H9 (cell line): ENCODE measurements around the gene IFI35. TPM values are rescaled to one million over a fixed set of nuclear protein-coding genes. Genes with fewer than 3 reads are reported as not detected.

Source experiments
- DNase-seq: peaks from one replicate; pipeline ENCODE4 v3.0.0-alpha.2; 2017
- H2AFZ ChIP-seq: one replicate; pipeline ENCODE4 v1.6.1; 2013; ENCODE audit warnings: mild to moderate bottlenecking, low read length, control low read depth, moderate library complexity
- H2AK5ac ChIP-seq: 2 replicates; pipeline ENCODE4 v1.6.1; 2013; ENCODE audit warnings: low read length, control low read depth, mixed read lengths; ENCODE audit not compliant: insufficient read length
- H2BK120ac ChIP-seq: one replicate; pipeline ENCODE4 v1.6.1; 2013; ENCODE audit warnings: low read depth, mild to moderate bottlenecking, low read length, control low read depth, inconsistent platforms; ENCODE audit not compliant: poor library complexity, severe bottlenecking
- H2BK12ac ChIP-seq: 2 replicates; pipeline ENCODE4 v1.6.1; 2013; ENCODE audit warnings: low read length, control low read depth, mixed read lengths, low read depth; ENCODE audit not compliant: insufficient read length
- H2BK15ac ChIP-seq: 2 replicates; pipeline ENCODE4 v1.6.1; 2013; ENCODE audit warnings: low read depth, low read length, control low read depth
- H2BK20ac ChIP-seq: one replicate; pipeline ENCODE4 v1.6.1; 2013; ENCODE audit warnings: low read depth, mild to moderate bottlenecking, low read length, control low read depth, inconsistent platforms; ENCODE audit not compliant: poor library complexity, severe bottlenecking
- H2BK5ac ChIP-seq: 2 replicates; pipeline ENCODE4 v1.6.1; 2013; ENCODE audit warnings: low read length, control low read depth, mixed read lengths; ENCODE audit not compliant: insufficient read length
- H3K14ac ChIP-seq: 2 replicates; pipeline ENCODE4 v1.6.1; 2013; ENCODE audit warnings: low read length, control low read depth; ENCODE audit not compliant: insufficient read depth
- H3K18ac ChIP-seq: 2 replicates; pipeline ENCODE4 v1.6.1; 2013; ENCODE audit warnings: low read depth, mild to moderate bottlenecking, mixed read lengths, low read length, control low read depth; ENCODE audit not compliant: insufficient read length
- H3K23ac ChIP-seq: 2 replicates; pipeline ENCODE4 v1.6.1; 2013; ENCODE audit warnings: low read length, control low read depth, mixed read lengths, low read depth; ENCODE audit not compliant: insufficient read length
- H3K23me2 ChIP-seq: 2 replicates; pipeline ENCODE4 v1.6.1; 2013; ENCODE audit warnings: low read depth, mild to moderate bottlenecking, mixed read lengths, low read length, control low read depth; ENCODE audit not compliant: insufficient read length, poor library complexity, severe bottlenecking
- H3K27ac ChIP-seq: 2 replicates; pipeline ENCODE4 v1.5.1; 2013; ENCODE audit warnings: low read length, control low read depth, mixed read lengths, low read depth; ENCODE audit not compliant: insufficient read length
- H3K27me3 ChIP-seq: 2 replicates; pipeline ENCODE4 v1.6.1; 2013; ENCODE audit warnings: low read length, control low read depth, inconsistent platforms; ENCODE audit not compliant: insufficient read depth
- H3K4ac ChIP-seq: 2 replicates; pipeline ENCODE4 v1.6.1; 2013; ENCODE audit warnings: low read depth, mild to moderate bottlenecking, control low read depth, inconsistent platforms, low read length, moderate library complexity
- H3K4me1 ChIP-seq: 2 replicates; pipeline ENCODE4 v1.6.1; 2013; ENCODE audit warnings: low read length, control low read depth, inconsistent platforms; ENCODE audit not compliant: insufficient read depth
- H3K4me2 ChIP-seq: 2 replicates; pipeline ENCODE4 v1.6.1; 2013; ENCODE audit warnings: low read length, control low read depth, mixed read lengths; ENCODE audit not compliant: insufficient read length, insufficient read depth
- H3K56ac ChIP-seq: 2 replicates; pipeline ENCODE4 v1.6.1; 2013; ENCODE audit warnings: low read depth, mild to moderate bottlenecking, mixed read lengths, low read length, control low read depth; ENCODE audit not compliant: insufficient read length
- H3K79me1 ChIP-seq: 2 replicates; pipeline ENCODE4 v1.6.1; 2013; ENCODE audit warnings: low read depth, mild to moderate bottlenecking, moderate library complexity, low read length, control low read depth, inconsistent platforms; ENCODE audit not compliant: insufficient read depth, poor library complexity, severe bottlenecking
- H3K79me2 ChIP-seq: 2 replicates; pipeline ENCODE4 v1.6.1; 2013; ENCODE audit warnings: low read length, control low read depth, inconsistent platforms; ENCODE audit not compliant: insufficient read depth
- H3K9ac ChIP-seq: 2 replicates; pipeline ENCODE4 v1.6.1; 2013; ENCODE audit warnings: low read length, control low read depth, mixed read lengths; ENCODE audit not compliant: insufficient read length; ENCODE audit errors: extremely low read depth
- H3K9me3 ChIP-seq: one replicate; pipeline ENCODE4 v1.6.1; 2013; ENCODE audit warnings: low read depth, low read length, inconsistent platforms; ENCODE audit not compliant: control insufficient read depth
- H3T11ph ChIP-seq: one replicate; pipeline ENCODE4 v1.6.1; 2013; ENCODE audit warnings: mild to moderate bottlenecking, low read length, control low read depth, inconsistent platforms
- H4K20me1 ChIP-seq: one replicate; pipeline ENCODE4 v1.6.1; 2013; ENCODE audit not compliant: control insufficient read depth, insufficient read length, insufficient read depth
- H4K5ac ChIP-seq: 2 replicates; pipeline ENCODE4 v1.6.1; 2013; ENCODE audit warnings: low read depth, mild to moderate bottlenecking, mixed read lengths, low read length, control low read depth; ENCODE audit not compliant: insufficient read length
- H4K8ac ChIP-seq: replicated peaks from 2 replicates; pipeline ENCODE4 v1.6.1; 2013; ENCODE audit warnings: low read length, control low read depth, mixed read lengths, low read depth; ENCODE audit not compliant: insufficient read length
- H4K91ac ChIP-seq: 2 replicates; pipeline ENCODE4 v1.6.1; 2013; ENCODE audit warnings: low read depth, mild to moderate bottlenecking, moderate library complexity, mixed read lengths, low read length, control low read depth; ENCODE audit not compliant: insufficient read length
- H3K27ac Mint-ChIP-seq, 3 experiments: 2 replicates in 2 of 3; 3 replicates in 1 of 3; pipeline ENCODE4 v1.8.0; 2020 to 2021; ENCODE audit warnings: mixed read lengths in 3 of 3, mild to moderate bottlenecking in 1 of 3, moderate library complexity in 1 of 3
- H3K27me3 Mint-ChIP-seq: 2 replicates; pipeline ENCODE4 v1.8.0; 2021; ENCODE audit warnings: low read depth, mild to moderate bottlenecking, moderate library complexity, mixed read lengths
- H3K36me3 Mint-ChIP-seq, 3 experiments: 2 replicates in 2 of 3; 3 replicates in 1 of 3; pipeline ENCODE4 v1.8.0; 2020 to 2021; ENCODE audit warnings: low read depth in 3 of 3, mixed read lengths in 3 of 3; ENCODE audit not compliant: insufficient read depth in 1 of 3
- H3K4me1 Mint-ChIP-seq, 2 experiments: 2 replicates each; pipeline ENCODE4 v1.8.0; 2020; ENCODE audit warnings: mixed read lengths in 2 of 2
- H3K4me3 Mint-ChIP-seq, 2 experiments: 2 replicates in 1 of 2; 3 replicates in 1 of 2; pipeline ENCODE4 v1.8.0; 2020 to 2021; ENCODE audit warnings: mild to moderate bottlenecking in 2 of 2, mixed read lengths in 2 of 2, moderate library complexity in 1 of 2
- H3K9me3 Mint-ChIP-seq, 2 experiments: 2 replicates in 1 of 2; 3 replicates in 1 of 2; pipeline ENCODE4 v1.8.0; 2020; ENCODE audit warnings: mild to moderate bottlenecking in 2 of 2, mixed read lengths in 2 of 2, moderate library complexity in 1 of 2
- CTCF ChIP-seq: fragments of 200-600 bp; sonication (generic); conservative IDR thresholded peaks from 3 replicates; pipeline ENCODE4 v1.8.0; 2021; ENCODE audit warnings: antibody characterized with exemption, mild to moderate bottlenecking
- WGBS: extraction: QIAGEN DNeasy Blood & Tissue Kit; methylation state at CpG from one replicate; pipeline ENCODE4 v1.1.7; 2013; ENCODE audit warnings: missing lambda C conversion rate, low lambda C conversion rate, mixed read lengths; ENCODE audit not compliant: insufficient read length; ENCODE audit errors: extremely low coverage; 5-methylcytosine and 5-hydroxymethylcytosine counted together
- total RNA-seq: library from RNA; stranded (reverse); gene quantifications from 2 replicates; pipeline ENCODE4 v1.2.1, GENCODE V29; 2021

Gene IFI35
- total RNA-seq, 1 experiment from 2014 or later: 4.2 TPM

GRCh38 chr17:43030137-43030767 lies 23.7 kb downstream of the IFI35 start:
- no peak for TF ChIP-seq CTCF
- Histone ChIP-seq H3K79me1 (no peaks in the 10 kb centered on the region), H2BK15ac (no peak overlapping the region), H4K5ac (no peak overlapping the region), H2BK120ac (no peak overlapping the region), H3K23me2 (peaks cover 7% of the 10 kb centered on the region), H3K4ac (no peak overlapping the region), H2AFZ (no peak overlapping the region), H4K91ac (no peak overlapping the region), H3K14ac (no peak overlapping the region), H3K4me1 (peaks cover 20% of the 10 kb centered on the region), H3K27ac (no peak overlapping the region), H2AK5ac (no peak overlapping the region), H4K20me1 (no peaks in the 10 kb centered on the region), H3K4me2 (no peak overlapping the region), H3K79me2 (no peaks in the 10 kb centered on the region), H2BK12ac (no peak overlapping the region), H3K9ac (no peak overlapping the region), H3K18ac (no peak overlapping the region), H3K27me3 (no peaks in the 10 kb centered on the region), H3K56ac (no peak overlapping the region), H4K8ac (no peak overlapping the region), H2BK20ac (no peak overlapping the region), H3T11ph (no peak overlapping the region), H2BK5ac (no peak overlapping the region), H3K23ac (no peak overlapping the region), H3K9me3 (no peaks in the 10 kb centered on the region)
- Mint-ChIP-seq H3K36me3 (peaks cover 10 to 30% (median 25%) of the 10 kb centered on the region in 3 experiments; a peak in 6 of 7 replicates), H3K4me3 (no peak overlapping the region), H3K27me3 (no peaks in the 10 kb centered on the region), H3K27ac (peak overlapping the region in 2 of 3 experiments; percentile 17 to 41; a peak in 5 of 7 replicates), H3K9me3 (no peaks in the 10 kb centered on the region), H3K4me1 (peaks cover 67 to 79% of the 10 kb centered on the region in 2 experiments)
- no CpG with 5 or more reads among the region's 6 CpGs for WGBS
- no peak for DNase-seq
